ENCODE results near the gene SUCLG2.

The SUCLG2 gene

DNA sequence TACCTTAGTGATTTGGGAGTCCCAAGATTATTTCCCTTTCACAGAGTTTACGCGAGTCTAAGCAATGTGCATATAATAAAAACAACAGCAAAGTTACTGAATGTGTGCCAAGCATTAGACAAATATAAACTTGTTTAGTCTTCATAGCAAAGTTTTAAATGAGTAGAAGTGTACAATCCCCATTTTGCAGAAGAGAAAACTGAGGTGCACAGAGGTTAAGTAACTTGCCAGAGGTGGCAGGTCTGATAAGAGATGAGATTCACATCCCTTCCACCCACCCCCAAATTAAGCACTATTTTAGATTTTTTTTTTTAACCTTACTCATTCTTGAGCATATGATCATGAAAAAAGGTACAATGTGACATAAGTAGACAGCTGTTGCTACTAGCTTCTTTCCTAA, 2.2 kb upstream of the SUCLG2 start (continued):
- no peak for TF ChIP-seq ESRRG (CRISPR knock-in tag; IDR thresholded peaks at IDR 0.05)
- no peak for TF ChIP-seq OSR1 (CRISPR knock-in tag; IDR thresholded peaks at IDR 0.05)
- TF ChIP-seq, protein P1, sequence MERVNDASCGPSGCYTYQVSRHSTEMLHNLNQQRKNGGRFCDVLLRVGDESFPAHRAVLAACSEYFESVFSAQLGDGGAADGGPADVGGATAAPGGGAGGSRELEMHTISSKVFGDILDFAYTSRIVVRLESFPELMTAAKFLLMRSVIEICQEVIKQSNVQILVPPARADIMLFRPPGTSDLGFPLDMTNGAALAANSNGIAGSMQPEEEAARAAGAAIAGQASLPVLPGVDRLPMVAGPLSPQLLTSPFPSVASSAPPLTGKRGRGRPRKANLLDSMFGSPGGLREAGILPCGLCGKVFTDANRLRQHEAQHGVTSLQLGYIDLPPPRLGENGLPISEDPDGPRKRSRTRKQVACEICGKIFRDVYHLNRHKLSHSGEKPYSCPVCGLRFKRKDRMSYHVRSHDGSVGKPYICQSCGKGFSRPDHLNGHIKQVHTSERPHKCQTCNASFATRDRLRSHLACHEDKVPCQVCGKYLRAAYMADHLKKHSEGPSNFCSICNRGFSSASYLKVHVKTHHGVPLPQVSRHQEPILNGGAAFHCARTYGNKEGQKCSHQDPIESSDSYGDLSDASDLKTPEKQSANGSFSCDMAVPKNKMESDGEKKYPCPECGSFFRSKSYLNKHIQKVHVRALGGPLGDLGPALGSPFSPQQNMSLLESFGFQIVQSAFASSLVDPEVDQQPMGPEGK (CRISPR knock-in tag; IDR thresholded peaks at IDR 0.05; ENCODE audit: borderline replicate concordance), result no peak
- no peak for TF ChIP-seq BACH2 (CRISPR knock-in tag; IDR thresholded peaks at IDR 0.05; ENCODE audit: borderline replicate concordance)
- no peak for TF ChIP-seq ZC3H10 (CRISPR knock-in tag; IDR thresholded peaks at IDR 0.05)

DNA sequence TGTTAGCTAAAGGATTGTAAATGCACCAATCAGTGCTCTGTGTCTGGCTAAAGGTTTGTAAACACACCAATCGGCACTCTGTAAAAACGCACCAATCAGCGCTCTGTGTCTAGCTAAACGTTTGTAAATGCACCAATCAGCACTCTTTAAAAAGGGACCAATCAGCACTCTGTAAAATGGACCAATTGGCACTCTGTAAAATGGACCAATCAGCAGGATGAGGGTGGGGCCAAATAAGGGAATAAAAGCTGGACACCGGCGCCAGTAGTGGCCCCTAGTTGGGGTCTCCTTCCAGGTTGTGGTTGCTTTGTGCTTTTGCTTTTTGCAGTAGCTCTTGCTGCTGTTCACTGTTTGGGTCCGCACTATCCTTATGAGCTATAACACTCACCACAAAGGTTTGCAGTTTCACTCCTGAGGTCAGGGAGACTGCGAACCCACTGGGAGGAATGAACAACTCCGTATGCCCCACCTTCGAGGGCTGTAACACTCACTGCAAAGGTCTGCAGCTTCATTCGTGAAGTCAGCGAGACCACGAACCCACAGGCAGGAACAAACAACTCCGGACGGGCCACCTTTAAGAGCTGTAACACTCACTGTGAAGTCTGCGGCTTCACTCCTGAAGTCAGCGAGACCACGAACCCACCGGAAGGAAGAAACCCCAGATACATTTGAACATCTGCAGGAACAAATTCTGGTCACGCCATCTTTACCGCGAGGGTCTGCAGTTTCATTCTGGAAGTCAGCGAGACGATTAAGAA, 1.1 kb upstream of the SUCLG2 start:
- ATAC-seq, result no peak
- TF ChIP-seq ZNF8 (CRISPR knock-in tag; IDR thresholded peaks at IDR 0.05) (no peak), OSR1 (CRISPR knock-in tag; IDR thresholded peaks at IDR 0.05) (no peak), RARB (CRISPR knock-in tag; IDR thresholded peaks at IDR 0.05) (no peak)

DNA sequence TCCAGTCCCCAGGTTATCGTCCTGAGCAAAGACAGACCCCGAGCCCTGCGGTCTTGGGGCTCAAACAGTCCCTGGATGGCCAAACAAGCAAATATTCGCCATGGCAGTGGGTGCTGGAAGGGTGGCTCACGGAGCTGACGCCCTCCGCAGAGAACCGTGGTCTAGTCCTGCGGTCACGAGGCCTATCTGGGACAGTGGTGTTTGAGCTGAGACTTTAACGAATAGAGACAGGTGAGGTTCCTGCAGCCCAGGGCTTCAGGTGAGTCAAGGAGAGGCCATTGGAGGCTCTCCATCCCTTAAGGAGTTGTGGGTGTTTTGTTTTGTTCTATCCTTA, 399 bp upstream of the SUCLG2 start:
- ATAC-seq, result no peak
- TF ChIP-seq ZNF70 (CRISPR knock-in tag; IDR thresholded peaks at IDR 0.05) (no peak), ZNF8 (CRISPR knock-in tag; IDR thresholded peaks at IDR 0.05) (no peak), ZNF565 (CRISPR knock-in tag; conservative IDR thresholded peaks at IDR 0.05; ENCODE audit: low read depth) (no peak)

DNA sequence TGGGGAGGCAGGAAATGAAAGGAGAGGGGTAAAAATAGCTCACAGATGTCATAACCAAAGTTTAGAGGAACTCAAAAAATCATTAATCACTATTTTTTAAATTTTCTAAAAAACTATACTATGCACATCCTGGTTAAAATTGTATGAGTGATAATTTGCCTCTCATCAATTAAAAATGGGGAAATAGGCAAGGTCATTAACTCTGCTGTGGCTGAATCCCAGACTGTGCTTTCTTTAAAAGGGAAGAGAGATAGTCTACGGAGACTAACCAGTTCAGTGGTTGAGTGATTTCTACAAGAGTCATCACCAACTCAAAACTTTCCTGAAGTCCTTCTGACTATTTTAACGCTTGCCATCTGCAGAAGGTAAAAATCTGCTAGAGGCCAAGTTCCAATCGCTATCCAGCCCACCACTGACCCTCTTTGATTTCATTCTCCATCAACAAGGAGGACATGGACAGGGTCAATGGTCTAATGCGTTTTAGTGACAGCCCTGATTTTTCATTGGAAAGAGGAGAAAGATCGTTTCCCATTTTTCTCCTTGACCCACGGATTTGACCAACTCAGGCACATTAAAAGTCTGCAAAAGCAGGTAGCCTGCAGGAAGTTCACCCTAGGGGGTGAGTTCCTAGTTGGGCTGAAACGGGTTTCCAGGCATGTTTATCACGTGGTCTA, 850 bp downstream of the SUCLG2 start:
- ATAC-seq, result peak; percentile 15
- TF ChIP-seq TOX (CRISPR knock-in tag; IDR thresholded peaks at IDR 0.05; ENCODE audit: borderline replicate concordance) (no peak), ZFP3 (CRISPR knock-in tag; IDR thresholded peaks at IDR 0.05) (no peak), ARNTL (CRISPR knock-in tag; IDR thresholded peaks at IDR 0.05; ENCODE audit: borderline replicate concordance, low read depth) (no peak), CSDC2 (CRISPR knock-in tag; IDR thresholded peaks at IDR 0.05) (no peak), OSR1 (CRISPR knock-in tag; IDR thresholded peaks at IDR 0.05) (no peak), ESRRG (CRISPR knock-in tag; IDR thresholded peaks at IDR 0.05) (no peak), TCF4 (CRISPR knock-in tag; IDR thresholded peaks at IDR 0.05; ENCODE audit: borderline replicate concordance) (no peak), ISL1 (CRISPR knock-in tag; IDR thresholded peaks at IDR 0.05) (no peak), ZNF8 (CRISPR knock-in tag; IDR thresholded peaks at IDR 0.05) (no peak), ZC3H10 (CRISPR knock-in tag; IDR thresholded peaks at IDR 0.05) (no peak), SNAI2 (CRISPR knock-in tag; IDR thresholded peaks at IDR 0.05) (no peak)
- TF ChIP-seq, protein P2, sequence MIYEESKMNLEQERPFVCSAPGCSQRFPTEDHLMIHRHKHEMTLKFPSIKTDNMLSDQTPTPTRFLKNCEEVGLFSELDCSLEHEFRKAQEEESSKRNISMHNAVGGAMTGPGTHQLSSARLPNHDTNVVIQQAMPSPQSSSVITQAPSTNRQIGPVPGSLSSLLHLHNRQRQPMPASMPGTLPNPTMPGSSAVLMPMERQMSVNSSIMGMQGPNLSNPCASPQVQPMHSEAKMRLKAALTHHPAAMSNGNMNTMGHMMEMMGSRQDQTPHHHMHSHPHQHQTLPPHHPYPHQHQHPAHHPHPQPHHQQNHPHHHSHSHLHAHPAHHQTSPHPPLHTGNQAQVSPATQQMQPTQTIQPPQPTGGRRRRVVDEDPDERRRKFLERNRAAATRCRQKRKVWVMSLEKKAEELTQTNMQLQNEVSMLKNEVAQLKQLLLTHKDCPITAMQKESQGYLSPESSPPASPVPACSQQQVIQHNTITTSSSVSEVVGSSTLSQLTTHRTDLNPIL (CRISPR knock-in tag; IDR thresholded peaks at IDR 0.05; ENCODE audit: low read depth), result no peak
- TF ChIP-seq, protein P3, sequence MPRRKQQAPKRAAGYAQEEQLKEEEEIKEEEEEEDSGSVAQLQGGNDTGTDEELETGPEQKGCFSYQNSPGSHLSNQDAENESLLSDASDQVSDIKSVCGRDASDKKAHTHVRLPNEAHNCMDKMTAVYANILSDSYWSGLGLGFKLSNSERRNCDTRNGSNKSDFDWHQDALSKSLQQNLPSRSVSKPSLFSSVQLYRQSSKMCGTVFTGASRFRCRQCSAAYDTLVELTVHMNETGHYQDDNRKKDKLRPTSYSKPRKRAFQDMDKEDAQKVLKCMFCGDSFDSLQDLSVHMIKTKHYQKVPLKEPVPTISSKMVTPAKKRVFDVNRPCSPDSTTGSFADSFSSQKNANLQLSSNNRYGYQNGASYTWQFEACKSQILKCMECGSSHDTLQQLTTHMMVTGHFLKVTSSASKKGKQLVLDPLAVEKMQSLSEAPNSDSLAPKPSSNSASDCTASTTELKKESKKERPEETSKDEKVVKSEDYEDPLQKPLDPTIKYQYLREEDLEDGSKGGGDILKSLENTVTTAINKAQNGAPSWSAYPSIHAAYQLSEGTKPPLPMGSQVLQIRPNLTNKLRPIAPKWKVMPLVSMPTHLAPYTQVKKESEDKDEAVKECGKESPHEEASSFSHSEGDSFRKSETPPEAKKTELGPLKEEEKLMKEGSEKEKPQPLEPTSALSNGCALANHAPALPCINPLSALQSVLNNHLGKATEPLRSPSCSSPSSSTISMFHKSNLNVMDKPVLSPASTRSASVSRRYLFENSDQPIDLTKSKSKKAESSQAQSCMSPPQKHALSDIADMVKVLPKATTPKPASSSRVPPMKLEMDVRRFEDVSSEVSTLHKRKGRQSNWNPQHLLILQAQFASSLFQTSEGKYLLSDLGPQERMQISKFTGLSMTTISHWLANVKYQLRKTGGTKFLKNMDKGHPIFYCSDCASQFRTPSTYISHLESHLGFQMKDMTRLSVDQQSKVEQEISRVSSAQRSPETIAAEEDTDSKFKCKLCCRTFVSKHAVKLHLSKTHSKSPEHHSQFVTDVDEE (CRISPR knock-in tag; IDR thresholded peaks at IDR 0.05), result no peak
- TF ChIP-seq, protein P4, sequence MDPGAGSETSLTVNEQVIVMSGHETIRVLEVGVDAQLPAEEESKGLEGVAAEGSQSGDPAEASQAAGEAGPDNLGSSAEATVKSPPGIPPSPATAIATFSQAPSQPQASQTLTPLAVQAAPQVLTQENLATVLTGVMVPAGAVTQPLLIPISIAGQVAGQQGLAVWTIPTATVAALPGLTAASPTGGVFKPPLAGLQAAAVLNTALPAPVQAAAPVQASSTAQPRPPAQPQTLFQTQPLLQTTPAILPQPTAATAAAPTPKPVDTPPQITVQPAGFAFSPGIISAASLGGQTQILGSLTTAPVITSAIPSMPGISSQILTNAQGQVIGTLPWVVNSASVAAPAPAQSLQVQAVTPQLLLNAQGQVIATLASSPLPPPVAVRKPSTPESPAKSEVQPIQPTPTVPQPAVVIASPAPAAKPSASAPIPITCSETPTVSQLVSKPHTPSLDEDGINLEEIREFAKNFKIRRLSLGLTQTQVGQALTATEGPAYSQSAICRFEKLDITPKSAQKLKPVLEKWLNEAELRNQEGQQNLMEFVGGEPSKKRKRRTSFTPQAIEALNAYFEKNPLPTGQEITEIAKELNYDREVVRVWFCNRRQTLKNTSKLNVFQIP (CRISPR knock-in tag; IDR thresholded peaks at IDR 0.05; ENCODE audit: borderline replicate concordance, low read depth), result no peak

Data from SK-N-SH treated with all-trans-retinoic acid at 6 μM for 48 hours (cell line).